Nephron progenitor cell (in vitro differentiated cells): ENCODE measurements around the gene GRM7.

Source experiments
- DNase-seq: peaks from one replicate; pipeline ENCODE4 v3.0.0; 2021
- H3K27ac Mint-ChIP-seq: 2 replicates; pipeline ENCODE4 v1.8.0; 2021; ENCODE audit warnings: mild to moderate bottlenecking, moderate library complexity, mixed read lengths
- H3K27me3 Mint-ChIP-seq: 2 replicates; pipeline ENCODE4 v1.8.0; 2021; ENCODE audit warnings: mild to moderate bottlenecking, low read depth, mixed read lengths; ENCODE audit not compliant: poor library complexity
- H3K36me3 Mint-ChIP-seq: 2 replicates; pipeline ENCODE4 v1.8.0; 2021; ENCODE audit warnings: low read depth, mixed read lengths
- H3K4me1 Mint-ChIP-seq: 2 replicates; pipeline ENCODE4 v1.8.0; 2021; ENCODE audit warnings: mixed read lengths
- H3K4me3 Mint-ChIP-seq: 2 replicates; pipeline ENCODE4 v1.8.0; 2021; ENCODE audit warnings: mild to moderate bottlenecking, moderate library complexity, mixed read lengths
- H3K9me3 Mint-ChIP-seq: 2 replicates; pipeline ENCODE4 v1.8.0; 2021; ENCODE audit warnings: mild to moderate bottlenecking, moderate library complexity, mixed read lengths
- TF ChIP-seq, protein P1 (sequence below): fragments of 200-600 bp; sonication (generic); IDR thresholded peaks from 2 replicates; pipeline ENCODE4 v1.5.0; 2021; ENCODE audit warnings: antibody characterized with exemption

GRM7 gene

DNA sequence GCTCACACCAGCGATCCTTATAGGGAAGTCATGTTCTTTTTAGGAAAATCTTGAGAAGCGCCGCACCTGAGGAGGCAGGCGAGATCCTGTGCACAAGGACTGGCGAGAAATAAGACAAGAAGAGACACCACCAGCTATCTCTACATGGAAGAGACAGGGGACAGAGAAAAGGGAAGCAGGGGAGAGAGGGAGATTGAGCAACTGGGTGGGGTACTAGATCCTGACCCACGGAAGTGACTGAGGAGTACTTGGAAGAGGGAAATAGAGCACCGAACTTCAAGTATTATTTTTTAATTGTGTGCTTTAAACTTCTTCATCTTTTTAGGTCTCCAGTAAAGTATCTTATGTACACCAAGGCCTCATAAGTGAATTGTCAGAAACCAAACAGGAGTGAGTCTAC lies 898.7 kb downstream of the GRM7 start:
- DNase-seq, result no peak
- Mint-ChIP-seq H3K27me3 (peaks cover 9% of the 10 kb centered on the region), H3K4me3 (no peak overlapping the region), H3K4me1 (no peaks in the 10 kb centered on the region), H3K36me3 (no peaks in the 10 kb centered on the region), H3K27ac (no peak overlapping the region), H3K9me3 (peaks cover 6% of the 10 kb centered on the region)
- TF ChIP-seq, protein P1, sequence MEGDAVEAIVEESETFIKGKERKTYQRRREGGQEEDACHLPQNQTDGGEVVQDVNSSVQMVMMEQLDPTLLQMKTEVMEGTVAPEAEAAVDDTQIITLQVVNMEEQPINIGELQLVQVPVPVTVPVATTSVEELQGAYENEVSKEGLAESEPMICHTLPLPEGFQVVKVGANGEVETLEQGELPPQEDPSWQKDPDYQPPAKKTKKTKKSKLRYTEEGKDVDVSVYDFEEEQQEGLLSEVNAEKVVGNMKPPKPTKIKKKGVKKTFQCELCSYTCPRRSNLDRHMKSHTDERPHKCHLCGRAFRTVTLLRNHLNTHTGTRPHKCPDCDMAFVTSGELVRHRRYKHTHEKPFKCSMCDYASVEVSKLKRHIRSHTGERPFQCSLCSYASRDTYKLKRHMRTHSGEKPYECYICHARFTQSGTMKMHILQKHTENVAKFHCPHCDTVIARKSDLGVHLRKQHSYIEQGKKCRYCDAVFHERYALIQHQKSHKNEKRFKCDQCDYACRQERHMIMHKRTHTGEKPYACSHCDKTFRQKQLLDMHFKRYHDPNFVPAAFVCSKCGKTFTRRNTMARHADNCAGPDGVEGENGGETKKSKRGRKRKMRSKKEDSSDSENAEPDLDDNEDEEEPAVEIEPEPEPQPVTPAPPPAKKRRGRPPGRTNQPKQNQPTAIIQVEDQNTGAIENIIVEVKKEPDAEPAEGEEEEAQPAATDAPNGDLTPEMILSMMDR, result no peak

DNA sequence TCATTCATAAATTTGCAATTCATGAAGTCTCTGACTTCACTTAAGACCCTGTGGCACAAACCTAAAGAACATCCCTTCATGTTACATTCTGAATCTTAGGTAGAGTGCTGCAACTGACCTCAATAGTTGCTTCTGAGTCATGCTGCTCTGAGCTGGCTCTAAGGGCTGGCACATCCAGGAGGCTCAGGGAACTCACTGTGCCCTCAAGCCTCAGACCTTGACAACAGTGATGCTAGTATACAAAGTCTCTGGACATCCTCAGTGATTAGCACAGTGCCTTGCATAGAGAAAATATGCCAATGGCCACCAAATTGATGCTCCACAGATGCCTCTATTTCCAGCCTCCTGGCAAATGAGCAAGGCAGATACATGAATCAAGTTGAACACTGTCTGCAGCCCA lies 899.8 kb downstream of the GRM7 start:
- no peaks in the 10 kb centered on the region for H3K36me3 Mint-ChIP-seq
- peaks cover 9% of the 10 kb centered on the region for H3K27me3 Mint-ChIP-seq
- TF ChIP-seq, protein P1, result no peak
- H3K4me3 Mint-ChIP-seq, result no peak overlapping the region
- H3K27ac Mint-ChIP-seq, result no peak overlapping the region
- H3K9me3 Mint-ChIP-seq, result peaks cover 6% of the 10 kb centered on the region
- H3K4me1 Mint-ChIP-seq, result no peaks in the 10 kb centered on the region
- no peak for DNase-seq

DNA sequence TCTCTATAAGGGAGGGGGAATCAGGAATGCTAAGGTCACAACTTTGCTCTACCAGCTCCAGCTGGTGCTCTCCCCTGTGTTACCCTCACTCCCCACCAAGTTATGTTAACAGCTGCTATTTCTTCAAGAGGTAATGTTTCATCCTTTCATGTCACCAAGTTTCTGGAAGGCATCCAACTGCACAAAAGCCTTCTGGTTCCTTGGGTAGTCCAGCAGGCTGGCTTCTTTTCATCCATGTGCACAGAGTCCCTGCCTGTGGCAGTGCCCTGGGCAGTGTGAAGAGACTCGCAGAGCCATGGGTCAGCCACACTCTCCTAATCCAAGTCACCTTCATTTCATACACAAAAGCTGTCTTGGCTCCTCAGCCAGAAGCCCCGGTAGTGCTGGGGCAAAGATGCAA lies 903.2 kb downstream of the GRM7 start:
- peaks cover 6% of the 10 kb centered on the region for H3K27me3 Mint-ChIP-seq
- H3K36me3 Mint-ChIP-seq, result no peaks in the 10 kb centered on the region
- no peak overlapping the region for H3K4me3 Mint-ChIP-seq
- DNase-seq, result no peak
- TF ChIP-seq, protein P1, result no peak
- H3K9me3 Mint-ChIP-seq, result peaks cover 13% of the 10 kb centered on the region
- no peaks in the 10 kb centered on the region for H3K4me1 Mint-ChIP-seq
- H3K27ac Mint-ChIP-seq, result no peak overlapping the region

DNA sequence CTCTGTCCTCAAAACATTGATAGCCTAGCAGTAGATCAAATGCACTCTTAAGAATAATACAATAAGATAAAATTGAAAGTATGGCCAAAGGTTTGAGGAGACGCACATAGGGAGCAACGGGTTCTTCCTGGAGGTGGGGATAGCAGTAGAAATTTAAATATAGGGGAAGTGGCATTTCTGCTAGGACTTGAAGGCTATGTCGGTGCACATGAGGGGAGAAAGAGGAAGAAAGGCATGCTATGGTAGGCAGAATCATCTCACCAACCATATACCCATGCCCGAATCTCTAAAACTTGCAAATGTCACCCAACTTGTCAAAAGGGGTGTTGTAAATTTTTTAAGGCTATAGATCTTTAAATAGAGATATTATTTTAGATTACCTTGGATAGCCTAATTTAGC lies 905.6 kb downstream of the GRM7 start:
- Mint-ChIP-seq H3K4me1 (no peaks in the 10 kb centered on the region), H3K4me3 (no peak overlapping the region), H3K27ac (no peak overlapping the region), H3K27me3 (peaks cover 10% of the 10 kb centered on the region), H3K9me3 (peaks cover 13% of the 10 kb centered on the region), H3K36me3 (no peaks in the 10 kb centered on the region)
- TF ChIP-seq, protein P1, result no peak
- DNase-seq, result no peak

GRCh38 chr3:7779331-7779730 lies 918.4 kb downstream of the GRM7 start:
- Mint-ChIP-seq H3K27me3 (no peaks in the 10 kb centered on the region), H3K36me3 (no peaks in the 10 kb centered on the region), H3K27ac (no peak overlapping the region), H3K9me3 (peaks cover 13% of the 10 kb centered on the region), H3K4me1 (no peaks in the 10 kb centered on the region), H3K4me3 (no peak overlapping the region)
- DNase-seq, result no peak
- TF ChIP-seq, protein P1, result no peak

- DNase-seq, result no peak
- TF ChIP-seq, protein P1, result no peak
- Mint-ChIP-seq H3K27me3 (no peaks in the 10 kb centered on the region), H3K36me3 (no peaks in the 10 kb centered on the region), H3K27ac (no peak overlapping the region), H3K9me3 (peaks cover 13% of the 10 kb centered on the region), H3K4me1 (no peaks in the 10 kb centered on the region), H3K4me3 (no peak overlapping the region)
Measured at GRCh38 chr3:7781395-7781794, 920.5 kb downstream of the GRM7 start.
